ENCODE data around the gene CLDN14.

The CLDN14 gene

GRCh38 chr21:36509973-36510664 lies 30.2 kb upstream of the CLDN14 start:
- no peak for TF ChIP-seq ZNF274 (IDR thresholded peaks at IDR 0.05; ENCODE audit: low read depth, low read length)
- no peak overlapping the region for H3K4me3 ChIP-seq (ENCODE audit: low read length)

- no peak for TF ChIP-seq ZNF274 (IDR thresholded peaks at IDR 0.05; ENCODE audit: low read depth, low read length)
- H3K4me3 ChIP-seq (ENCODE audit: low read length): no peak overlapping the region
Measured at GRCh38 chr21:36508948-36509347, 29.0 kb upstream of the CLDN14 start.

- no peak overlapping the region for H3K4me3 ChIP-seq (ENCODE audit: low read length)
- no peak for TF ChIP-seq ZNF274 (IDR thresholded peaks at IDR 0.05; ENCODE audit: low read depth, low read length)
Measured at GRCh38 chr21:36507397-36508018, 27.6 kb upstream of the CLDN14 start.

- no peak overlapping the region for H3K4me3 ChIP-seq (ENCODE audit: low read length)
- TF ChIP-seq ZNF274 (IDR thresholded peaks at IDR 0.05; ENCODE audit: low read depth, low read length): no peak
Measured at GRCh38 chr21:36506482-36506881, 26.6 kb upstream of the CLDN14 start.

- H3K4me3 ChIP-seq (ENCODE audit: low read length): no peak overlapping the region
Measured at GRCh38 chr21:36504067-36505058, 24.4 kb upstream of the CLDN14 start.

GRCh38 chr21:36502365-36502764 lies 22.4 kb upstream of the CLDN14 start:
- H3K4me3 ChIP-seq (ENCODE audit: low read length): no peak overlapping the region
- TF ChIP-seq ZNF274 (IDR thresholded peaks at IDR 0.05; ENCODE audit: low read depth, low read length): no peak

More at GRCh38 chr21:36504067-36505058, 24.4 kb upstream of the CLDN14 start:
- TF ChIP-seq ZNF274 (IDR thresholded peaks at IDR 0.05; ENCODE audit: low read depth, low read length): no peak

GRCh38 chr21:36501589-36501892 lies 21.6 kb upstream of the CLDN14 start:
- no peak for TF ChIP-seq ZNF274 (IDR thresholded peaks at IDR 0.05; ENCODE audit: low read depth, low read length)
- H3K4me3 ChIP-seq (ENCODE audit: low read length): no peak overlapping the region

- H3K4me3 ChIP-seq (ENCODE audit: low read length): no peak overlapping the region
- TF ChIP-seq ZNF274 (IDR thresholded peaks at IDR 0.05; ENCODE audit: low read depth, low read length): no peak
Measured at GRCh38 chr21:36499578-36500471, 19.9 kb upstream of the CLDN14 start.

- TF ChIP-seq ZNF274 (IDR thresholded peaks at IDR 0.05; ENCODE audit: low read depth, low read length): no peak
- H3K4me3 ChIP-seq (ENCODE audit: low read length): no peak overlapping the region
Measured at GRCh38 chr21:36494557-36494956, 14.6 kb upstream of the CLDN14 start.

GRCh38 chr21:36491209-36491910 lies 11.4 kb upstream of the CLDN14 start:
- H3K4me3 ChIP-seq (ENCODE audit: low read length): no peak overlapping the region

GRCh38 chr21:36489776-36490165 lies 9.8 kb upstream of the CLDN14 start:
- TF ChIP-seq ZNF274 (IDR thresholded peaks at IDR 0.05; ENCODE audit: low read depth, low read length): no peak
- H3K4me3 ChIP-seq (ENCODE audit: low read length): no peak overlapping the region

More at GRCh38 chr21:36491209-36491910, 11.4 kb upstream of the CLDN14 start:
- TF ChIP-seq ZNF274 (IDR thresholded peaks at IDR 0.05; ENCODE audit: low read depth, low read length): no peak

- no peak overlapping the region for H3K4me3 ChIP-seq (ENCODE audit: low read length)
- no peak for TF ChIP-seq ZNF274 (IDR thresholded peaks at IDR 0.05; ENCODE audit: low read depth, low read length)
Measured at GRCh38 chr21:36489103-36489775, 9.3 kb upstream of the CLDN14 start.

Data from GM08714 (cell line).